Liver (tissue), 9 donors: ENCODE data around the gene GABBR2. TPM values are rescaled to one million over a fixed set of nuclear protein-coding genes. Genes with fewer than 3 reads are reported as not detected.

Experiments
- DNase-seq: peaks from one replicate; pipeline ENCODE4 v3.0.0-alpha.2; 2017; ENCODE audit warnings: low spot score
- H3K27ac ChIP-seq, 2 donors: one replicate each; pipeline ENCODE4 v1.7.0; 2013; ENCODE audit warnings: inconsistent platforms in 2 of 2, low read length in 2 of 2, control low read depth in 1 of 2, low read depth in 1 of 2, mild to moderate bottlenecking in 1 of 2
- H3K27me3 ChIP-seq, 4 donors: one replicate each; pipeline versions ENCODE4 v1.6.1 to v1.7.0; 2013; ENCODE audit warnings: low read length in 3 of 4, inconsistent platforms in 1 of 4, mild to moderate bottlenecking in 1 of 4, moderate library complexity in 1 of 4; ENCODE audit not compliant: control insufficient read depth in 4 of 4, insufficient read depth in 4 of 4
- H3K36me3 ChIP-seq, 4 donors: one replicate each; pipeline versions ENCODE4 v1.6.1 to v1.7.0; 2013; ENCODE audit warnings: low read length in 3 of 4, mild to moderate bottlenecking in 3 of 4, low read depth in 1 of 4, moderate library complexity in 1 of 4; ENCODE audit not compliant: control insufficient read depth in 4 of 4, insufficient read depth in 3 of 4
- H3K4me1 ChIP-seq, 4 donors: one replicate each; pipeline versions ENCODE4 v1.6.1 to v1.7.0; 2013; ENCODE audit warnings: low read length in 3 of 4, mild to moderate bottlenecking in 3 of 4, moderate library complexity in 1 of 4; ENCODE audit not compliant: control insufficient read depth in 4 of 4, insufficient read depth in 4 of 4
- H3K4me3 ChIP-seq, 3 donors: one replicate each; pipeline versions ENCODE4 v1.6.1 to v1.7.0; 2013; ENCODE audit warnings: low read length in 3 of 3, control low read depth in 1 of 3, low read depth in 1 of 3, mild to moderate bottlenecking in 1 of 3
- H3K9ac ChIP-seq, 2 donors: one replicate each; pipeline ENCODE4 v1.7.0; 2013; ENCODE audit warnings: low read length in 2 of 2, mild to moderate bottlenecking in 2 of 2, moderate library complexity in 2 of 2, control low read depth in 1 of 2, low read depth in 1 of 2
- H3K9me3 ChIP-seq, 4 donors: one replicate each; pipeline versions ENCODE4 v1.6.1 to v1.7.0; 2013; ENCODE audit warnings: low read length in 3 of 4; ENCODE audit not compliant: control insufficient read depth in 4 of 4
- ATF3 ChIP-seq: IDR thresholded peaks from 2 replicates; pipeline ENCODE4 v1.6.1; 2016; ENCODE audit warnings: antibody characterized with exemption
- CTCF ChIP-seq: fragments of 150-350 bp; IDR thresholded peaks from 2 replicates; pipeline ENCODE4 v1.5.1; 2017; ENCODE audit warnings: improper control_type of control experiment, low read depth, low read length; ENCODE audit not compliant: missing input control
- EGR1 ChIP-seq, 2 donors: IDR thresholded peaks; 2 replicates each; pipeline ENCODE4 v1.6.1; 2016 to 2018; ENCODE audit warnings: antibody characterized with exemption in 2 of 2, low read depth in 2 of 2
- FOXA1 ChIP-seq: IDR thresholded peaks from 2 replicates; pipeline ENCODE4 v1.6.1; 2016; ENCODE audit warnings: antibody characterized with exemption
- HNF4A ChIP-seq, 2 donors: conservative IDR thresholded peaks; 2 replicates each; pipeline ENCODE4 v1.6.1; 2016; ENCODE audit warnings: antibody characterized with exemption in 2 of 2, mild to moderate bottlenecking in 2 of 2
- HNF4G ChIP-seq: IDR thresholded peaks from 2 replicates; pipeline ENCODE4 v1.6.1; 2016; ENCODE audit warnings: antibody characterized with exemption
- MAX ChIP-seq: IDR thresholded peaks from 2 replicates; pipeline ENCODE4 v1.6.1; 2016; ENCODE audit warnings: antibody characterized with exemption
- NR2F2 ChIP-seq: IDR thresholded peaks from 2 replicates; pipeline ENCODE4 v1.6.1; 2016; ENCODE audit warnings: antibody characterized with exemption
- RAD21 ChIP-seq, 2 donors: IDR thresholded peaks; 2 replicates each; pipeline ENCODE4 v1.6.1; 2016; ENCODE audit warnings: antibody characterized with exemption in 2 of 2, mild to moderate bottlenecking in 2 of 2
- REST ChIP-seq: IDR thresholded peaks from 2 replicates; pipeline ENCODE4 v1.6.1; 2016; ENCODE audit warnings: antibody characterized with exemption, mild to moderate bottlenecking
- RXRA ChIP-seq, 2 donors: IDR thresholded peaks; 2 replicates each; pipeline ENCODE4 v1.6.1; 2017 to 2018; ENCODE audit warnings: antibody characterized with exemption in 2 of 2, mild to moderate bottlenecking in 1 of 2
- SP1 ChIP-seq: IDR thresholded peaks from 2 replicates; pipeline ENCODE4 v1.6.1; 2018; ENCODE audit warnings: antibody characterized with exemption, mild to moderate bottlenecking
- TAF1 ChIP-seq: conservative IDR thresholded peaks from 2 replicates; pipeline ENCODE4 v1.6.1; 2016; ENCODE audit warnings: antibody characterized with exemption, mild to moderate bottlenecking
- YY1 ChIP-seq: IDR thresholded peaks from 2 replicates; pipeline ENCODE4 v1.6.1; 2016; ENCODE audit warnings: antibody characterized with exemption, mild to moderate bottlenecking
- ZBTB33 ChIP-seq: IDR thresholded peaks from 2 replicates; pipeline ENCODE4 v1.6.1; 2016; ENCODE audit warnings: antibody characterized with exemption
- WGBS: extraction: QIAGEN DNeasy Blood & Tissue Kit; methylation state at CpG from one replicate; pipeline ENCODE4 v1.1.7; 2013; 5-methylcytosine and 5-hydroxymethylcytosine counted together
- polyA plus RNA-seq, 2 donors: library from polyadenylated mRNA; stranded (reverse) in 1 of 2; unstranded in 1 of 2; fragments of 200-250 nt in 1 of 2; fragments of >200 nt in 1 of 2; fragmentation: Nextera tagmentation in 1 of 2; extraction: Ambion mirVana in 1 of 2; gene quantifications; one replicate each; pipeline versions ENCODE4 v1.2.1 to v1.2.3, GENCODE V29; 2013 to 2015
- total RNA-seq, 2 donors: library from RNA; depleted of rRNA; stranded (reverse); fragments of >200 nt; gene quantifications; one replicate each; pipeline ENCODE4 v1.2.3, GENCODE V29; 2014
- donor health status: healthy.
- donor health status: healthy.
- donor health status: healthy.
- donor health status: healthy.
- donor health status: healthy.

GABBR2 gene
- total and polyA plus RNA-seq, 4 donors, result 0.03 to 0.23 (median 0.08) TPM; not detected in 1

GRCh38 chr9:98558575-98558974 is 150.2 kb downstream of the GABBR2 start:
- H3K36me3 ChIP-seq, result no peaks in the 10 kb centered on the region
- no peak for DNase-seq
- no peak overlapping the region for H3K4me3 ChIP-seq
- no peaks in the 10 kb centered on the region for H3K9me3 ChIP-seq
- WGBS, result 51% methylated on average over 3 of the region's 3 CpGs
- H3K4me1 ChIP-seq, result peaks cover 0 to 10% (median 5%) of the 10 kb centered on the region in 4 donors
- no peak for TF ChIP-seq FOXA1
- no peak for TF ChIP-seq HNF4A (conservative IDR thresholded peaks at IDR 0.05)
- no peak for TF ChIP-seq RXRA (IDR thresholded peaks at IDR 0.05)
- no peak for TF ChIP-seq YY1
- no peak for TF ChIP-seq RAD21 (IDR thresholded peaks at IDR 0.05)
- TF ChIP-seq MAX, result no peak
- no peak for TF ChIP-seq TAF1
- no peak overlapping the region for H3K9ac ChIP-seq
- H3K27ac ChIP-seq, result no peak overlapping the region
- no peaks in the 10 kb centered on the region for H3K27me3 ChIP-seq

GRCh38 chr9:98556511-98556910 is 152.2 kb downstream of the GABBR2 start:
- Histone ChIP-seq H3K4me1 (peaks cover 0 to 10% (median 5%) of the 10 kb centered on the region in 4 donors), H3K4me3 (no peak overlapping the region), H3K27me3 (no peaks in the 10 kb centered on the region), H3K9me3 (no peaks in the 10 kb centered on the region), H3K36me3 (no peaks in the 10 kb centered on the region), H3K9ac (no peak overlapping the region), H3K27ac (no peak overlapping the region)
- no peak for TF ChIP-seq ZBTB33
- TF ChIP-seq REST, result no peak
- TF ChIP-seq HNF4G, result no peak
- TF ChIP-seq ATF3, result no peak
- no peak for TF ChIP-seq NR2F2
- TF ChIP-seq FOXA1, result no peak
- no peak for TF ChIP-seq YY1
- TF ChIP-seq HNF4A (conservative IDR thresholded peaks at IDR 0.05), result no peak
- TF ChIP-seq CTCF, result no peak
- no peak for TF ChIP-seq SP1
- TF ChIP-seq EGR1 (IDR thresholded peaks at IDR 0.05; ENCODE audit: low read depth in 2 of 2), result no peak
- TF ChIP-seq TAF1, result no peak
- no peak for TF ChIP-seq RAD21 (IDR thresholded peaks at IDR 0.05)
- DNase-seq, result no peak
- 88% methylated on average over 12 of the region's 12 CpGs for WGBS
